ENCODE measurements around the gene MAPK14. TPM values are rescaled to one million over a fixed set of nuclear protein-coding genes. Genes with fewer than 3 reads are reported as not detected.

MAPK14 gene
- total and polyA plus RNA-seq, 9 of the 15 experiments (the other 6 are each of a cell fraction or from before 2014, with no cell fraction given): 8.8 to 62.7 (median 35.5) TPM

GRCh38 chr6:36068012-36068392, 40.4 kb downstream of the MAPK14 start (continued):
- TF ChIP-seq DEAF1 (CRISPR knock-in tag; IDR thresholded peaks at IDR 0.05) (no peak), FOS (IDR thresholded peaks at IDR 0.05; ENCODE audit: extremely low read depth, insufficient read length) (no peak), NFIC (IDR thresholded peaks at IDR 0.05) (no peak), DPF2 (IDR thresholded peaks at IDR 0.05) (0 out of 2 replicates have a peak, but pooled peaks have one; percentile 3), PURB (CRISPR knock-in tag; IDR thresholded peaks at IDR 0.05; ENCODE audit: low read depth) (no peak), ZNF24 (IDR thresholded peaks at IDR 0.05) (no peak), ZNF778 (CRISPR knock-in tag; IDR thresholded peaks at IDR 0.05) (no peak), CSDE1 (IDR thresholded peaks at IDR 0.05) (no peak; a peak in 1 of 4 replicates), BRF1 (IDR thresholded peaks at IDR 0.05; ENCODE audit: borderline replicate concordance, extremely low read depth, insufficient read length) (no peak), ZNF507 (tag; conservative IDR thresholded peaks at IDR 0.05) (peak; percentile 83), U2AF1 (optimal IDR thresholded peaks at IDR 0.05; ENCODE audit: low read depth, low read length) (no peak), HNRNPH1 (optimal IDR thresholded peaks at IDR 0.05; ENCODE audit: low read depth, low read length) (no peak), POLR2G (IDR thresholded peaks at IDR 0.05; ENCODE audit: low read depth, low read length) (no peak), E2F8 (IDR thresholded peaks at IDR 0.05; ENCODE audit: low read depth, partially characterized antibody) (peak; percentile 50), EGR1 (conservative IDR thresholded peaks at IDR 0.05) (no peak), ZNF586 (CRISPR knock-in tag; conservative IDR thresholded peaks at IDR 0.05) (no peak), POLR2A (conservative IDR thresholded peaks at IDR 0.05) (no peak), CBX3 (IDR thresholded peaks at IDR 0.05; ENCODE audit: borderline replicate concordance in 1 of 2, low read length in 2 of 2) (no peak), KDM1A (IDR thresholded peaks at IDR 0.05) (peak; percentile 39 to 80; a peak in 2 of 4 replicates), JUNB (CRISPR knock-in tag; conservative IDR thresholded peaks at IDR 0.05) (no peak), RBM25 (IDR thresholded peaks at IDR 0.05; ENCODE audit: low read depth, low read length, severe bottlenecking) (peak; percentile 94), RFX5 (IDR thresholded peaks at IDR 0.05; ENCODE audit: low read depth, low read length) (no peak), PHB2 (IDR thresholded peaks at IDR 0.05; ENCODE audit: low read depth) (0 out of 2 replicates have a peak, but pooled peaks have one; percentile 10)
- TF ChIP-seq, protein P1, sequence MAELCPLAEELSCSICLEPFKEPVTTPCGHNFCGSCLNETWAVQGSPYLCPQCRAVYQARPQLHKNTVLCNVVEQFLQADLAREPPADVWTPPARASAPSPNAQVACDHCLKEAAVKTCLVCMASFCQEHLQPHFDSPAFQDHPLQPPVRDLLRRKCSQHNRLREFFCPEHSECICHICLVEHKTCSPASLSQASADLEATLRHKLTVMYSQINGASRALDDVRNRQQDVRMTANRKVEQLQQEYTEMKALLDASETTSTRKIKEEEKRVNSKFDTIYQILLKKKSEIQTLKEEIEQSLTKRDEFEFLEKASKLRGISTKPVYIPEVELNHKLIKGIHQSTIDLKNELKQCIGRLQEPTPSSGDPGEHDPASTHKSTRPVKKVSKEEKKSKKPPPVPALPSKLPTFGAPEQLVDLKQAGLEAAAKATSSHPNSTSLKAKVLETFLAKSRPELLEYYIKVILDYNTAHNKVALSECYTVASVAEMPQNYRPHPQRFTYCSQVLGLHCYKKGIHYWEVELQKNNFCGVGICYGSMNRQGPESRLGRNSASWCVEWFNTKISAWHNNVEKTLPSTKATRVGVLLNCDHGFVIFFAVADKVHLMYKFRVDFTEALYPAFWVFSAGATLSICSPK (IDR thresholded peaks at IDR 0.05; ENCODE audit: borderline replicate concordance): 0 out of 2 replicates have a peak, but pooled peaks have one; percentile 18
- TF ChIP-seq, protein P2, sequence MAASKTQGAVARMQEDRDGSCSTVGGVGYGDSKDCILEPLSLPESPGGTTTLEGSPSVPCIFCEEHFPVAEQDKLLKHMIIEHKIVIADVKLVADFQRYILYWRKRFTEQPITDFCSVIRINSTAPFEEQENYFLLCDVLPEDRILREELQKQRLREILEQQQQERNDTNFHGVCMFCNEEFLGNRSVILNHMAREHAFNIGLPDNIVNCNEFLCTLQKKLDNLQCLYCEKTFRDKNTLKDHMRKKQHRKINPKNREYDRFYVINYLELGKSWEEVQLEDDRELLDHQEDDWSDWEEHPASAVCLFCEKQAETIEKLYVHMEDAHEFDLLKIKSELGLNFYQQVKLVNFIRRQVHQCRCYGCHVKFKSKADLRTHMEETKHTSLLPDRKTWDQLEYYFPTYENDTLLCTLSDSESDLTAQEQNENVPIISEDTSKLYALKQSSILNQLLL (CRISPR knock-in tag; IDR thresholded peaks at IDR 0.05; ENCODE audit: borderline replicate concordance): no peak
